Measurements from ENCODE around the gene PARD3. TPM values are rescaled to one million over a fixed set of nuclear protein-coding genes. Genes with fewer than 3 reads are reported as not detected.

Gene PARD3
- total and polyA plus RNA-seq, 4 experiments from 2014 or later, result 0.13 to 0.25 TPM; not detected in 2

DNA sequence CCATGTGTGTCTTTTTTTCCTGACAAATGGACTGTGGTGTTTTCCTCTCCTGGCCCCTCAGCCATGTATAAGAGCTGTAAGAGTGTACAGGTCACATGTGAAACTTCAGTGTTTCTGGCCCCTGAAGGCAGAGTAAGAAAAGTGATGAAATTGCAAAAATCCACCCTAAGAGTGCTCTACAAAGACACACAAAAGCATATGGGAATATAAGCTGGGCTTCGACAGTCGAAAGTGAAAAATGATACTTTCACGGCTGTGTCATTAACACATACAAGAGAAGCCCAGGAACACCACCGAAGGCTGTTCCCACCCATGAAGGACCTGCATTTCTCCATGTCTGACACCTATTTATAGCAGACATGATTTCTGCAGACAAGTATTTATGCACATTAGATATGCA is 192.2 kb downstream of the PARD3 start:
- Histone ChIP-seq H3K4me1 (ENCODE audit: insufficient read depth, low read length) (no peaks in the 10 kb centered on the region), H3K9me3 (ENCODE audit: control insufficient read depth in 1 of 2, low read length in 2 of 2) (no peaks in the 10 kb centered on the region), H3K27me3 (ENCODE audit: insufficient read depth, low read length) (no peaks in the 10 kb centered on the region), H3K36me3 (ENCODE audit: insufficient read depth, low read length) (no peaks in the 10 kb centered on the region), H3K4me3 (ENCODE audit: low read length in 2 of 2) (no peak overlapping the region), H3K27ac (ENCODE audit: low read depth, low read length) (no peak overlapping the region)
- no peaks in the 10 kb centered on the region for H3K4me1 Mint-ChIP-seq
- peaks cover 8 to 11% of the 10 kb centered on the region in 2 donors for H3K27me3 Mint-ChIP-seq
- intact Hi-C loops (cut with micrococcal nuclease), result no loop called here
- DNase-seq, result no peak
- CTCF ChIA-PET (ENCODE audit: partially characterized antibody), result interaction anchor here (3.6 kb wide), 1 partner anchor 15 kb away, joined by 14 read pairs; no protein-coding TSS in a partner anchor
- H3K36me3 Mint-ChIP-seq, result no peaks in the 10 kb centered on the region
- H3K9me3 Mint-ChIP-seq, result no peaks in the 10 kb centered on the region
- H3K4me3 Mint-ChIP-seq, result no peak overlapping the region
- POLR2A ChIA-PET (ENCODE audit: partially characterized antibody), result no interaction called here
- no peak overlapping the region for H3K27ac Mint-ChIP-seq

DNA sequence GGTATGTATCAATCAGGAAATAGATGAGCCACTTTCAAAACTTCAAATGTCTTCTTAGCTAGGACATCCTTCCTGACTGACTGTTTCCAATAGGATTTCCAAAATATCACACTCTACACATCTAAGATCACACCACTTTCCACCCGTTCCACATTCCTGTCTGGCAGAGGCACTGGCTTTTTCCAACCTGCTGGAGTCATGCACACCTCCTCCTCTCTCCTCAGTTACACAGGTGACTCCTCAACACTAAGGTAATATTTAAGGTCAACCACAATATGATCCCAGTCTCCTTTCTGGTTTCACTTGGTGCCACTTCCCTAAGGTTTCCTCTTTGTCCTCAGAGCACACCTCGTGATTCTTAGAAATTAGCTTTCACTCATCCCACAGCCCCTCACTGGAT is 196.5 kb downstream of the PARD3 start:
- H3K4me3 ChIP-seq (ENCODE audit: low read length in 2 of 2), result no peak overlapping the region
- H3K36me3 ChIP-seq (ENCODE audit: insufficient read depth, low read length), result no peaks in the 10 kb centered on the region
- no peaks in the 10 kb centered on the region for H3K4me1 ChIP-seq (ENCODE audit: insufficient read depth, low read length)
- Mint-ChIP-seq H3K36me3 (no peaks in the 10 kb centered on the region), H3K27ac (no peak overlapping the region), H3K4me1 (no peaks in the 10 kb centered on the region), H3K27me3 (peaks cover 0 to 10% of the 10 kb centered on the region in 2 donors), H3K4me3 (no peak overlapping the region), H3K9me3 (no peaks in the 10 kb centered on the region)
- intact Hi-C loops (cut with micrococcal nuclease), result no loop called here
- no peaks in the 10 kb centered on the region for H3K27me3 ChIP-seq (ENCODE audit: insufficient read depth, low read length)
- H3K9me3 ChIP-seq (ENCODE audit: control insufficient read depth in 1 of 2, low read length in 2 of 2), result no peaks in the 10 kb centered on the region
- no peak overlapping the region for H3K27ac ChIP-seq (ENCODE audit: low read depth, low read length)
- no peak for DNase-seq
- ChIA-PET CTCF (ENCODE audit: partially characterized antibody) (interaction anchor here (1.8 kb wide), 1 partner anchor 16 kb away, joined by 6 read pairs; no protein-coding TSS in a partner anchor), POLR2A (ENCODE audit: partially characterized antibody) (no interaction called here)

DNA sequence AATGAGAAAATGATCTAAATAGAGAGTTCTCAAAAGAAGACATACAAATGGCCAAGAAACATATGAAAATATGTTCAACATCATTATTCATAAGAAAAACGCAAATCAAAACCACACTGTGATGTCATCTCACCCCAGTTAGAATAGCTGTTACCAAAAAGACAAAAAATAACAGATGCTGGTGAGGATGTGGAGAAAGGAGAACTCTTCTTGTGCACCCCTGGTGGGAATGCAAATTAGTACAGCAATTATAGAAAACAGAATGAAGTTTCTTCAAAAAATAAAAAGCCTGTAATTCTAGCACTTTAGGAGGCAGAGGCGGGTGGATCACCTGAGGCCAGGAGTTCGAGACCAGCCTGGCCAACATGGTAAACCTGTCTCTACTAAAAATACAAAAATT is 199.3 kb downstream of the PARD3 start:
- no peak for DNase-seq
- peaks cover 4 to 13% of the 10 kb centered on the region in 2 donors for H3K27me3 Mint-ChIP-seq
- no peaks in the 10 kb centered on the region for H3K9me3 Mint-ChIP-seq
- no peaks in the 10 kb centered on the region for H3K9me3 ChIP-seq (ENCODE audit: control insufficient read depth in 1 of 2, low read length in 2 of 2)
- no peak overlapping the region for H3K27ac ChIP-seq (ENCODE audit: low read depth, low read length)
- H3K4me1 ChIP-seq (ENCODE audit: insufficient read depth, low read length), result no peaks in the 10 kb centered on the region
- no peaks in the 10 kb centered on the region for H3K4me1 Mint-ChIP-seq
- no peak overlapping the region for H3K27ac Mint-ChIP-seq
- H3K27me3 ChIP-seq (ENCODE audit: insufficient read depth, low read length), result no peaks in the 10 kb centered on the region
- intact Hi-C loops (cut with micrococcal nuclease), result no loop called here
- H3K4me3 ChIP-seq (ENCODE audit: low read length in 2 of 2), result no peak overlapping the region
- no peaks in the 10 kb centered on the region for H3K36me3 Mint-ChIP-seq
- ChIA-PET POLR2A (ENCODE audit: partially characterized antibody) (no interaction called here), CTCF (ENCODE audit: partially characterized antibody) (no interaction called here)
- H3K4me3 Mint-ChIP-seq, result no peak overlapping the region
- H3K36me3 ChIP-seq (ENCODE audit: insufficient read depth, low read length), result no peaks in the 10 kb centered on the region

DNA sequence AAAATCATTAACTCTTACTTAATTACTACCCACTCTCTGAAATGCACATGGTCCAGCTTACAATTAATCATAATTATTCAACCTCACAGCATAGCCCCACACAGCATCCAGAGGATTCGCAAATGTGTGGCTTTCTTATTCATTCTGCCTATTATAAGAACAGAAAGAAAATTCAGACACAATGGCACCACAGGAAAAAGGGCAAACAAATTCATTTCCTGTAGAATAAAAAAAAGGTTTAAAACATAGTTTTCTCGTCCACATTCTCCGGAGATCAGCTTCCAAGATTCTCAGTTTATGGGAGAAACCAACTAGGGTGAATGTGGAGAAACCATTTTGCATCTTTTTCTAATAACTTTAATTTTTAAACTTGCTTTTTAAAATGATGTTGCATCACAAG is 201.6 kb downstream of the PARD3 start:
- CTCF ChIA-PET (ENCODE audit: partially characterized antibody), result interaction anchor here (1.6 to 2.6 kb wide), 2 partner anchors 21 to 25 kb away, joined by 7 to 10 read pairs; no protein-coding TSS in a partner anchor
- intact Hi-C loops (cut with micrococcal nuclease), result no loop called here
- no peaks in the 10 kb centered on the region for H3K27me3 ChIP-seq (ENCODE audit: insufficient read depth, low read length)

GRCh38 chr10:34612938-34613337 is 202.2 kb downstream of the PARD3 start:
- peaks cover 4 to 9% of the 10 kb centered on the region in 2 donors for H3K27me3 Mint-ChIP-seq
- Histone ChIP-seq H3K27ac (ENCODE audit: low read depth, low read length) (no peak overlapping the region), H3K4me1 (ENCODE audit: insufficient read depth, low read length) (no peaks in the 10 kb centered on the region), H3K4me3 (ENCODE audit: low read length in 2 of 2) (no peak overlapping the region), H3K27me3 (ENCODE audit: insufficient read depth, low read length) (no peaks in the 10 kb centered on the region), H3K9me3 (ENCODE audit: control insufficient read depth in 1 of 2, low read length in 2 of 2) (no peaks in the 10 kb centered on the region), H3K36me3 (ENCODE audit: insufficient read depth, low read length) (no peaks in the 10 kb centered on the region)
- no peaks in the 10 kb centered on the region for H3K36me3 Mint-ChIP-seq
- CTCF ChIA-PET (ENCODE audit: partially characterized antibody), result interaction anchor here (1.6 to 2.6 kb wide), 2 partner anchors 21 to 26 kb away, joined by 7 to 10 read pairs; no protein-coding TSS in a partner anchor
- intact Hi-C loops (cut with micrococcal nuclease), result no loop called here
- POLR2A ChIA-PET (ENCODE audit: partially characterized antibody), result no interaction called here
- no peaks in the 10 kb centered on the region for H3K4me1 Mint-ChIP-seq
- DNase-seq, result no peak
- H3K4me3 Mint-ChIP-seq, result no peak overlapping the region
- no peaks in the 10 kb centered on the region for H3K9me3 Mint-ChIP-seq
- H3K27ac Mint-ChIP-seq, result no peak overlapping the region

More for the DNA sequence above, 201.6 kb downstream of the PARD3 start:
- Histone ChIP-seq H3K9me3 (ENCODE audit: control insufficient read depth in 1 of 2, low read length in 2 of 2) (no peaks in the 10 kb centered on the region), H3K4me3 (ENCODE audit: low read length in 2 of 2) (no peak overlapping the region), H3K36me3 (ENCODE audit: insufficient read depth, low read length) (no peaks in the 10 kb centered on the region), H3K27ac (ENCODE audit: low read depth, low read length) (no peak overlapping the region), H3K4me1 (ENCODE audit: insufficient read depth, low read length) (no peaks in the 10 kb centered on the region)
- no peak for DNase-seq
- Mint-ChIP-seq H3K36me3 (no peaks in the 10 kb centered on the region), H3K4me1 (no peaks in the 10 kb centered on the region), H3K4me3 (no peak overlapping the region), H3K27ac (no peak overlapping the region), H3K27me3 (peaks cover 4 to 10% of the 10 kb centered on the region in 2 donors), H3K9me3 (no peaks in the 10 kb centered on the region)
- POLR2A ChIA-PET (ENCODE audit: partially characterized antibody), result no interaction called here

GRCh38 chr10:34612446-34612845 is 202.7 kb downstream of the PARD3 start:
- no peaks in the 10 kb centered on the region for H3K9me3 Mint-ChIP-seq
- ChIA-PET POLR2A (ENCODE audit: partially characterized antibody) (no interaction called here), CTCF (ENCODE audit: partially characterized antibody) (interaction anchor here (2.6 kb wide), 1 partner anchor 26 kb away, joined by 10 read pairs; no protein-coding TSS in a partner anchor)
- no peak overlapping the region for H3K27ac ChIP-seq (ENCODE audit: low read depth, low read length)
- intact Hi-C loops (cut with micrococcal nuclease), result no loop called here
- H3K27me3 ChIP-seq (ENCODE audit: insufficient read depth, low read length), result no peaks in the 10 kb centered on the region
- H3K36me3 Mint-ChIP-seq, result no peaks in the 10 kb centered on the region
- H3K27me3 Mint-ChIP-seq, result peaks cover 4 to 9% of the 10 kb centered on the region in 2 donors
- H3K36me3 ChIP-seq (ENCODE audit: insufficient read depth, low read length), result no peaks in the 10 kb centered on the region
- H3K4me3 Mint-ChIP-seq, result no peak overlapping the region
- no peak for DNase-seq
- H3K27ac Mint-ChIP-seq, result no peak overlapping the region
- no peaks in the 10 kb centered on the region for H3K4me1 ChIP-seq (ENCODE audit: insufficient read depth, low read length)
- no peaks in the 10 kb centered on the region for H3K4me1 Mint-ChIP-seq
- no peaks in the 10 kb centered on the region for H3K9me3 ChIP-seq (ENCODE audit: control insufficient read depth in 1 of 2, low read length in 2 of 2)
- H3K4me3 ChIP-seq (ENCODE audit: low read length in 2 of 2), result no peak overlapping the region

DNA sequence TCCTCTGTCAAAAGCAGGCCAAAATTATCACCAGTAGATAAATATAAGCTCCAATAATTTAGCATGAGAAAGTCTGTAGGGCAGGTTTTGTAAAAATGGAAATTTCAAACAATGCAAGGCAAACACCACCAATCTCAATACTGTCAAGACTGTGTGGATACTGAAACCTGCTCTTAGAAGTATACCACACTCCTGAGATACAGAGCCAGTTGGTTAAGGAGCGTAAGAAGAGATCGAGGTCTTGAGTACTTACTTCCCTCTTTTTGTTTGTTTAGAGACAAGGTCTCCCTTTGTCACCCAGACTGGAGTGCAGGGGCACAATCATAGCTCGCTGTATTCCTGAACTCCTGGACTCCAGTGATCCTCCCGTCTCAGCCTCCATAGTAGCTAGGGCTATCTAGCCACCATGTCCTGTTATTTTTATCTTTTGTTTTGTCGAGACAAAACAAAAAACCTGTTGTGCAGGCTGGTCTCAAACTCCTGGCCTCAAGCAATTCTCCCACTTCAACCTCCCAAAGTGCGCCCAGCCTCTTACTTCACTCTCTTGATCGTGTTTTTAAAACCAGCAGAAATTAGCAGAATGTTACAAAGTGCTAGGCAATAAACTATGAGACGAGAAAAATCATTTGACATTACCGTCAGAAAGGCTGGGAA is 205.7 kb downstream of the PARD3 start:
- Histone ChIP-seq H3K9me3 (ENCODE audit: control insufficient read depth in 1 of 2, low read length in 2 of 2) (no peaks in the 10 kb centered on the region), H3K27me3 (ENCODE audit: insufficient read depth, low read length) (no peaks in the 10 kb centered on the region), H3K27ac (ENCODE audit: low read depth, low read length) (no peak overlapping the region), H3K36me3 (ENCODE audit: insufficient read depth, low read length) (no peaks in the 10 kb centered on the region), H3K4me3 (ENCODE audit: low read length in 2 of 2) (no peak overlapping the region), H3K4me1 (ENCODE audit: insufficient read depth, low read length) (no peaks in the 10 kb centered on the region)
- no peak overlapping the region for H3K27ac Mint-ChIP-seq
- H3K4me3 Mint-ChIP-seq, result no peak overlapping the region
- no peaks in the 10 kb centered on the region for H3K4me1 Mint-ChIP-seq
- no peaks in the 10 kb centered on the region for H3K9me3 Mint-ChIP-seq
- intact Hi-C loops (cut with micrococcal nuclease), result no loop called here
- H3K27me3 Mint-ChIP-seq, result peaks cover 3 to 4% of the 10 kb centered on the region in 2 donors
- no peak for DNase-seq
- ChIA-PET CTCF (ENCODE audit: partially characterized antibody) (no interaction called here), POLR2A (ENCODE audit: partially characterized antibody) (no interaction called here)
- H3K36me3 Mint-ChIP-seq, result no peaks in the 10 kb centered on the region

All from CD4-positive, alpha-beta memory T cell (primary cell).